ENCODE data around the gene LRBA.

LRBA gene

GRCh38 chr4:150855981-150856510 is 159.0 kb downstream of the LRBA start:
- no peak overlapping the region for H3K4me2 ChIP-seq (ENCODE audit: insufficient read depth, low read length)
- TF ChIP-seq, protein P1, sequence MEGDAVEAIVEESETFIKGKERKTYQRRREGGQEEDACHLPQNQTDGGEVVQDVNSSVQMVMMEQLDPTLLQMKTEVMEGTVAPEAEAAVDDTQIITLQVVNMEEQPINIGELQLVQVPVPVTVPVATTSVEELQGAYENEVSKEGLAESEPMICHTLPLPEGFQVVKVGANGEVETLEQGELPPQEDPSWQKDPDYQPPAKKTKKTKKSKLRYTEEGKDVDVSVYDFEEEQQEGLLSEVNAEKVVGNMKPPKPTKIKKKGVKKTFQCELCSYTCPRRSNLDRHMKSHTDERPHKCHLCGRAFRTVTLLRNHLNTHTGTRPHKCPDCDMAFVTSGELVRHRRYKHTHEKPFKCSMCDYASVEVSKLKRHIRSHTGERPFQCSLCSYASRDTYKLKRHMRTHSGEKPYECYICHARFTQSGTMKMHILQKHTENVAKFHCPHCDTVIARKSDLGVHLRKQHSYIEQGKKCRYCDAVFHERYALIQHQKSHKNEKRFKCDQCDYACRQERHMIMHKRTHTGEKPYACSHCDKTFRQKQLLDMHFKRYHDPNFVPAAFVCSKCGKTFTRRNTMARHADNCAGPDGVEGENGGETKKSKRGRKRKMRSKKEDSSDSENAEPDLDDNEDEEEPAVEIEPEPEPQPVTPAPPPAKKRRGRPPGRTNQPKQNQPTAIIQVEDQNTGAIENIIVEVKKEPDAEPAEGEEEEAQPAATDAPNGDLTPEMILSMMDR (IDR thresholded peaks at IDR 0.05; ENCODE audit: borderline replicate concordance, extremely low read depth, low read length, poor library complexity, severe bottlenecking) = no peak
- TF ChIP-seq EZH2 (IDR thresholded peaks at IDR 0.05; ENCODE audit: borderline replicate concordance, low read depth, low read length, severe bottlenecking) = no peak
- no peaks in the 10 kb centered on the region for H3K4me1 ChIP-seq (ENCODE audit: insufficient read depth, low read length)
- H3K27ac ChIP-seq (ENCODE audit: low read length) = no peak overlapping the region
- no peak overlapping the region for H3K4me3 ChIP-seq (ENCODE audit: low read depth in 1 of 2, low read length in 2 of 2)
- no peaks in the 10 kb centered on the region for H4K20me1 ChIP-seq (ENCODE audit: insufficient read depth, low read length)
- no peaks in the 10 kb centered on the region for H3K27me3 ChIP-seq (ENCODE audit: insufficient read depth, low read length, poor library complexity)
- DNase-seq (no peak), ATAC-seq (ENCODE audit: insufficient read depth, low read depth) (no peak)
- H3K36me3 ChIP-seq (ENCODE audit: insufficient read depth, low read length) = peaks cover 11% of the 10 kb centered on the region; the same call in 1 of the 2 replicates
- H3K9ac ChIP-seq (ENCODE audit: low read depth, low read length) = no peak overlapping the region
- no peaks in the 10 kb centered on the region for H3K9me3 ChIP-seq (ENCODE audit: insufficient read depth, low read length, severe bottlenecking)
- H3K79me2 ChIP-seq (ENCODE audit: insufficient read depth, low read length) = no peaks in the 10 kb centered on the region
- no peak overlapping the region for H2AFZ ChIP-seq (ENCODE audit: low read depth, low read length)

GRCh38 chr4:150854600-150854999 is 160.5 kb downstream of the LRBA start:
- no peaks in the 10 kb centered on the region for H4K20me1 ChIP-seq (ENCODE audit: insufficient read depth, low read length)
- peaks cover 11% of the 10 kb centered on the region; the same call in 1 of the 2 replicates for H3K36me3 ChIP-seq (ENCODE audit: insufficient read depth, low read length)
- no peaks in the 10 kb centered on the region for H3K4me1 ChIP-seq (ENCODE audit: insufficient read depth, low read length)
- H3K9ac ChIP-seq (ENCODE audit: low read depth, low read length) = no peak overlapping the region
- TF ChIP-seq, protein P1 (IDR thresholded peaks at IDR 0.05; ENCODE audit: borderline replicate concordance, extremely low read depth, low read length, poor library complexity, severe bottlenecking) = no peak
- TF ChIP-seq EZH2 (IDR thresholded peaks at IDR 0.05; ENCODE audit: borderline replicate concordance, low read depth, low read length, severe bottlenecking) = no peak
- ATAC-seq (ENCODE audit: insufficient read depth, low read depth) = no peak
- H2AFZ ChIP-seq (ENCODE audit: low read depth, low read length) = no peak overlapping the region
- H3K9me3 ChIP-seq (ENCODE audit: insufficient read depth, low read length, severe bottlenecking) = no peaks in the 10 kb centered on the region
- no peak overlapping the region for H3K4me3 ChIP-seq (ENCODE audit: low read depth in 1 of 2, low read length in 2 of 2)
- H3K27me3 ChIP-seq (ENCODE audit: insufficient read depth, low read length, poor library complexity) = no peaks in the 10 kb centered on the region
- H3K27ac ChIP-seq (ENCODE audit: low read length) = no peak overlapping the region
- DNase-seq = no peak
- no peak overlapping the region for H3K4me2 ChIP-seq (ENCODE audit: insufficient read depth, low read length)
- H3K79me2 ChIP-seq (ENCODE audit: insufficient read depth, low read length) = no peaks in the 10 kb centered on the region

GRCh38 chr4:150853882-150854281 is 161.2 kb downstream of the LRBA start:
- TF ChIP-seq EZH2 (IDR thresholded peaks at IDR 0.05; ENCODE audit: borderline replicate concordance, low read depth, low read length, severe bottlenecking) = no peak
- TF ChIP-seq, protein P1 (IDR thresholded peaks at IDR 0.05; ENCODE audit: borderline replicate concordance, extremely low read depth, low read length, poor library complexity, severe bottlenecking) = no peak
- Histone ChIP-seq H3K4me3 (ENCODE audit: low read depth in 1 of 2, low read length in 2 of 2) (no peak overlapping the region), H3K79me2 (ENCODE audit: insufficient read depth, low read length) (no peaks in the 10 kb centered on the region), H3K9ac (ENCODE audit: low read depth, low read length) (no peak overlapping the region), H3K36me3 (ENCODE audit: insufficient read depth, low read length) (peaks cover 18% of the 10 kb centered on the region; the same call in 1 of the 2 replicates), H3K4me1 (ENCODE audit: insufficient read depth, low read length) (no peaks in the 10 kb centered on the region), H3K27ac (ENCODE audit: low read length) (no peak overlapping the region), H2AFZ (ENCODE audit: low read depth, low read length) (no peak overlapping the region), H3K27me3 (ENCODE audit: insufficient read depth, low read length, poor library complexity) (no peaks in the 10 kb centered on the region), H3K9me3 (ENCODE audit: insufficient read depth, low read length, severe bottlenecking) (no peaks in the 10 kb centered on the region), H4K20me1 (ENCODE audit: insufficient read depth, low read length) (no peaks in the 10 kb centered on the region), H3K4me2 (ENCODE audit: insufficient read depth, low read length) (no peak overlapping the region)
- DNase-seq (no peak), ATAC-seq (ENCODE audit: insufficient read depth, low read depth) (no peak)
